Gastroesophageal sphincter (tissue), 4 donors: ENCODE data around the gene RBBP7. TPM values are rescaled to one million over a fixed set of nuclear protein-coding genes. Genes with fewer than 3 reads are reported as not detected.

ENCODE experiments used
- ATAC-seq: fragments of 150-250 bp; one replicate; pipeline ENCODE4 v1.9.1; 2016; ENCODE audit warnings: mild to moderate bottlenecking, moderate library complexity
- H3K27ac ChIP-seq, 4 donors: fragments of 200-600 bp; sonication (generic) in 3 of 4; 1 replicate in 3 of 4; 2 replicates in 1 of 4; pipeline ENCODE4 v1.5.1; 2016 to 2019
- H3K27me3 ChIP-seq: fragments of 200-600 bp; sonication (generic); one replicate; pipeline ENCODE4 v1.5.1; 2019
- H3K36me3 ChIP-seq, 2 donors: fragments of 200-600 bp; sonication (generic); one replicate each; pipeline ENCODE4 v1.5.1; 2019; ENCODE audit warnings: control low read depth in 1 of 2
- H3K4me1 ChIP-seq, 3 donors: fragments of 200-600 bp; sonication (generic); 1 replicate in 2 of 3; 2 replicates in 1 of 3; pipeline ENCODE4 v1.5.1; 2016 to 2019; ENCODE audit warnings: control low read depth in 2 of 3
- H3K4me3 ChIP-seq, 2 donors: fragments of 200-600 bp; sonication (generic); one replicate each; pipeline ENCODE4 v1.5.1; 2019; ENCODE audit warnings: mild to moderate bottlenecking in 1 of 2, moderate library complexity in 1 of 2
- H3K9me3 ChIP-seq, 3 donors: fragments of 200-600 bp; sonication (generic); one replicate each; pipeline ENCODE4 v1.5.1; 2017 to 2019; ENCODE audit warnings: control low read depth in 2 of 3
- CTCF ChIP-seq, 4 experiments: fragments of 200-600 bp in 2 of 4; fragments of 450-650 bp in 2 of 4; sonication (generic) in 1 of 4; IDR thresholded peaks; one replicate each; pipeline ENCODE4 v1.5.1; 2017 to 2019; ENCODE audit warnings: antibody characterized with exemption in 4 of 4, mild to moderate bottlenecking in 2 of 4, moderate library complexity in 2 of 4
- EP300 ChIP-seq: sonication (generic); formaldehyde crosslinking; IDR thresholded peaks from one replicate; pipeline ENCODE4 v1.6.1; 2017; ENCODE audit warnings: antibody characterized with exemption, mild to moderate bottlenecking
- POLR2A ChIP-seq, 2 donors: fragments of 450-650 bp; IDR thresholded peaks; one replicate each; pipeline ENCODE4 v1.6.1; 2017; ENCODE audit warnings: antibody characterized with exemption in 2 of 2, mild to moderate bottlenecking in 2 of 2, moderate library complexity in 1 of 2
- POLR2AphosphoS5 ChIP-seq: sonication (generic); formaldehyde crosslinking; IDR thresholded peaks from one replicate; pipeline ENCODE4 v1.6.1; 2017; ENCODE audit warnings: antibody characterized with exemption
- WGBS, 2 donors: methylation state at CpG; one replicate each; pipeline ENCODE4 v1.1.5; 2018; ENCODE audit warnings: low coverage in 1 of 2; 5-methylcytosine and 5-hydroxymethylcytosine counted together
- total RNA-seq, 4 donors: library from RNA; depleted of rRNA; stranded (reverse); fragments of >200 nt; gene quantifications; one replicate each; pipeline ENCODE4 v1.1.0, GENCODE V29; 2016

The RBBP7 gene
- total RNA-seq, 4 donors from 2014 or later: 112 to 233 (median 119) TPM

GRCh38 chrX:16852617-16853179 is 17.5 kb downstream of the RBBP7 start:
- no peaks in the 10 kb centered on the region for H3K27me3 ChIP-seq
- TF ChIP-seq POLR2AphosphoS5: no peak
- H3K4me1 ChIP-seq: no peaks in the 10 kb centered on the region
- no peaks in the 10 kb centered on the region for H3K9me3 ChIP-seq
- peaks cover 0 to 67% of the 10 kb centered on the region in 2 donors for H3K36me3 ChIP-seq
- H3K4me3 ChIP-seq: no peak overlapping the region
- H3K27ac ChIP-seq: no peak overlapping the region
- WGBS, 2 donors: 93 to 96% methylated on average over 8 to 12 of the region's 12 CpGs
- no peak for ATAC-seq

- ATAC-seq: no peak
- Histone ChIP-seq H3K36me3 (peaks cover 0 to 67% of the 10 kb centered on the region in 2 donors), H3K27ac (no peak overlapping the region), H3K9me3 (no peaks in the 10 kb centered on the region), H3K4me1 (no peaks in the 10 kb centered on the region), H3K27me3 (no peaks in the 10 kb centered on the region), H3K4me3 (no peak overlapping the region)
- TF ChIP-seq POLR2AphosphoS5 (no peak), EP300 (no peak)
- WGBS, 2 donors: 80 to 100% methylated on average over 1 to 3 of the region's 3 CpGs
These were observed 18.3 kb downstream of the RBBP7 start for GRCh38 chrX:16851827-16852226.

GRCh38 chrX:16851421-16851820 is 18.7 kb downstream of the RBBP7 start:
- Histone ChIP-seq H3K4me1 (no peaks in the 10 kb centered on the region), H3K27ac (no peak overlapping the region), H3K36me3 (peaks cover 0 to 67% of the 10 kb centered on the region in 2 donors), H3K9me3 (no peaks in the 10 kb centered on the region), H3K4me3 (no peak overlapping the region), H3K27me3 (no peaks in the 10 kb centered on the region)
- TF ChIP-seq EP300: no peak
- TF ChIP-seq POLR2AphosphoS5: no peak
- TF ChIP-seq POLR2A (IDR thresholded peaks at IDR 0.05): no peak
- TF ChIP-seq CTCF (IDR thresholded peaks at IDR 0.05): no peak
- WGBS, 2 donors: 10 to 18% methylated on average over 1 of the region's 1 CpG
- ATAC-seq: no peak

GRCh38 chrX:16848541-16848940 is 21.6 kb downstream of the RBBP7 start:
- TF ChIP-seq CTCF (IDR thresholded peaks at IDR 0.05) (no peak), POLR2A (IDR thresholded peaks at IDR 0.05) (no peak)
- 34 to 41% methylated on average over 5 of the region's 6 CpGs for WGBS, 2 donors
- peak overlapping the region in 1 of 4 donors; percentile 21 for H3K27ac ChIP-seq
- peak; percentile 27 for ATAC-seq
- H3K36me3 ChIP-seq: peaks cover 0 to 71% of the 10 kb centered on the region in 2 donors
- no peaks in the 10 kb centered on the region for H3K27me3 ChIP-seq
- no peaks in the 10 kb centered on the region for H3K4me1 ChIP-seq
- no peak overlapping the region for H3K4me3 ChIP-seq
- H3K9me3 ChIP-seq: no peaks in the 10 kb centered on the region

- H3K27me3 ChIP-seq: no peaks in the 10 kb centered on the region
- no peaks in the 10 kb centered on the region for H3K9me3 ChIP-seq
- no peak for ATAC-seq
- H3K36me3 ChIP-seq: peaks cover 0 to 59% of the 10 kb centered on the region in 2 donors
- peaks cover 0 to 10% (median 0%) of the 10 kb centered on the region in 3 donors for H3K4me1 ChIP-seq
- no peak overlapping the region for H3K27ac ChIP-seq
- TF ChIP-seq CTCF (IDR thresholded peaks at IDR 0.05): no peak
- no peak for TF ChIP-seq POLR2A (IDR thresholded peaks at IDR 0.05)
- TF ChIP-seq POLR2AphosphoS5: no peak
- H3K4me3 ChIP-seq: no peak overlapping the region
- 53 to 88% methylated on average over 2 of the region's 2 CpGs for WGBS, 2 donors
These were observed 24.5 kb downstream of the RBBP7 start for GRCh38 chrX:16845686-16846085.

GRCh38 chrX:16843208-16843909 is 26.8 kb downstream of the RBBP7 start:
- no peak overlapping the region for H3K4me3 ChIP-seq
- H3K9me3 ChIP-seq: no peaks in the 10 kb centered on the region
- H3K36me3 ChIP-seq: peaks cover 0 to 52% of the 10 kb centered on the region in 2 donors
- H3K27ac ChIP-seq: peak overlapping the region in 2 of 4 donors; percentile 21 to 33
- TF ChIP-seq POLR2A (IDR thresholded peaks at IDR 0.05) (no peak), CTCF (IDR thresholded peaks at IDR 0.05) (no peak), POLR2AphosphoS5 (no peak), EP300 (no peak)
- peaks cover 0 to 32% (median 4%) of the 10 kb centered on the region in 3 donors for H3K4me1 ChIP-seq
- ATAC-seq: no peak
- H3K27me3 ChIP-seq: no peaks in the 10 kb centered on the region
- WGBS, 2 donors: 39 to 43% methylated on average over 2 to 3 of the region's 3 CpGs
